Muscle of leg (tissue), 11 donors: ENCODE results near the gene SETD1A. TPM values are rescaled to one million over a fixed set of nuclear protein-coding genes. Genes with fewer than 3 reads are reported as not detected.

Source experiments
- DNase-seq: peaks from one replicate; pipeline ENCODE4 v3.0.0; 2013
- H3K27ac ChIP-seq: one replicate; pipeline ENCODE4 v1.5.1; 2013; ENCODE audit warnings: mild to moderate bottlenecking, low read length, control low read depth
- H3K27me3 ChIP-seq: one replicate; pipeline ENCODE4 v1.6.1; 2013; ENCODE audit warnings: low read length; ENCODE audit not compliant: control insufficient read depth, insufficient read depth
- H3K36me3 ChIP-seq: one replicate; pipeline ENCODE4 v1.6.1; 2013; ENCODE audit warnings: low read length; ENCODE audit not compliant: control insufficient read depth, insufficient read depth
- H3K4me1 ChIP-seq: one replicate; pipeline ENCODE4 v1.6.1; 2013; ENCODE audit warnings: low read length; ENCODE audit not compliant: control insufficient read depth, insufficient read depth
- H3K4me3 ChIP-seq: one replicate; pipeline ENCODE4 v1.5.1; 2013; ENCODE audit warnings: low read length, control low read depth
- H3K9me3 ChIP-seq: replicated peaks from 2 replicates; pipeline ENCODE4 v1.6.1; 2013; ENCODE audit warnings: low read depth, low read length; ENCODE audit not compliant: control insufficient read depth
- WGBS: methylation state at CpG from one replicate; pipeline ENCODE4 v1.1.5; 2013; ENCODE audit warnings: missing lambda C conversion rate; ENCODE audit not compliant: insufficient coverage; 5-methylcytosine and 5-hydroxymethylcytosine counted together
- polyA plus RNA-seq, 8 donors: library from polyadenylated mRNA; unstranded; fragments of 120-200 nt; gene quantifications; one replicate each; pipeline versions ENCODE4 v1.2.1 to v1.2.3, GENCODE V29; 2013; ENCODE audit warnings: inconsistent platforms in 1 of 8, low replicate concordance in 1 of 8; ENCODE audit not compliant: insufficient read length in 8 of 8, insufficient read depth in 1 of 8
- total RNA-seq: library from RNA; stranded (reverse); fragments of 120-200 nt; gene quantifications from one replicate; pipeline ENCODE4 v1.2.4, GENCODE V29; 2013

Gene SETD1A
- total and polyA plus RNA-seq, 9 donors: 2.7 to 16.5 (median 12.8) TPM

DNA sequence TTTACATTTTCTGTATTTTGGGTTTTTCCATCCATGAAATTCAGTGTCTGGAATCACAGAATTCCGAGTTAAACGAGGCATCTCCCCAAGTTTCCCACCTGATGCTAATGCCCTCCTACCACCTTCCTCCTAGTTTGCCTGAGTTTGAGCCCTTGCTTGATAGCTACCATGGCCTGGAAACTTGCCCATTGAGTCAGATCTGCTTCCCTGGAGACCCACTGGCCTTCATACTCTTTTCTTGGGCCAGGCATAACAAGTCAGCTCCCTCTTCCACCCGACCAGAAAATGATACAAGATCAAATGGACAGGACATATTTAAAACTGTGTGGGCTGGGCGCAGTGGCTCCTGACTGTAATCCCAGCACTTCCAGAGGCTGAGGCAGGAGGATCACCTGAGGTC, 10.2 kb downstream of the SETD1A start:
- no peak for DNase-seq
- Histone ChIP-seq H3K4me1 (no peaks in the 10 kb centered on the region), H3K36me3 (peaks cover 83% of the 10 kb centered on the region), H3K27ac (no peak overlapping the region), H3K9me3 (no peaks in the 10 kb centered on the region), H3K27me3 (no peaks in the 10 kb centered on the region), H3K4me3 (no peak overlapping the region)
- WGBS: 97% methylated on average over 3 of the region's 4 CpGs

DNA sequence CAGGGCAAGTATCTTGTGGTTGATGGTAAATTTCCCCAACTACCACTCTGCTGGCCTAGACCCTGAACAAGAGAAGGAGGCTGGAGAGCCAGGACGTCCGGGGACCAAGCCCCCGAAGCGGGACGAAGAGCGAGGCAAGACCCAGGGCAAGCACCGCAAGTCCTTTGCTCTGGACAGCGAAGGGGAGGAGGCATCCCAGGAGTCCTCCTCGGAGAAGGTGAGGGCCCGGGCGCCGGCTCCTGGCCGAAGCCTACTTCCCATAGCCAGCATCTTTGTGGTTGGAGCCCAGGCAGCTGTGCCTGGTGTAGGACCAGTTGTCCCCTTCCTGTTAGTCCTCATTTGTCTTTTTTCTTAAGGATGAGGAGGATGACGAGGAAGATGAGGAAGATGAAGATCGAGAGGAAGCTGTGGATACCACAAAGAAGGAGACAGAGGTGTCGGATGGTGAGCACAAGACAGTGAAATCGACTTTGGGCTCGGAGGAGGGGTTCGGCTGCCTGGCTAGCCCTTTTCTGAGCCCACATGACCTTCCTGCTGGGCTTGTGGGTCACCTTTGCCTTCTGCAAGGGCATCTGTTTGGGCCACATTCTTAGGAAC, 11.8 kb downstream of the SETD1A start:
- no peaks in the 10 kb centered on the region for H3K4me1 ChIP-seq
- DNase-seq: no peak
- H3K36me3 ChIP-seq: peaks cover 84% of the 10 kb centered on the region
- WGBS: 95% methylated on average over 19 of the region's 19 CpGs
- H3K27ac ChIP-seq: no peak overlapping the region
- no peaks in the 10 kb centered on the region for H3K27me3 ChIP-seq
- H3K9me3 ChIP-seq: no peaks in the 10 kb centered on the region
- no peak overlapping the region for H3K4me3 ChIP-seq

DNA sequence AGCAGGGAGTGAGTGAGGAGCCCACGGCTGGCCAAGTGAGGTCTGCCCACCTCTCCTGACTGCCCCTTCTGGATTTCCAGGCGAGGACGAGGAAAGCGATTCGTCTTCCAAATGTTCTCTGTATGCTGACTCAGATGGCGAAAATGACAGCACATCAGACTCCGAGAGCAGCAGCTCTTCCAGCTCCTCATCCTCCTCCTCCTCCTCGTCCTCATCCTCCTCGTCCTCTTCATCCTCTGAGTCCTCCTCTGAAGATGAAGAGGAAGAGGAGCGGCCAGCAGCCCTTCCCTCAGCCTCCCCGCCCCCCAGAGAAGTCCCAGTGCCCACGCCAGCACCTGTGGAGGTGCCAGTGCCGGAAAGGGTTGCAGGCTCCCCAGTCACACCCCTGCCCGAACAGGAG, 13.7 kb downstream of the SETD1A start:
- 91% methylated on average over 8 of the region's 14 CpGs for WGBS
- Histone ChIP-seq H3K27me3 (no peaks in the 10 kb centered on the region), H3K27ac (no peak overlapping the region), H3K9me3 (no peaks in the 10 kb centered on the region), H3K4me3 (no peak overlapping the region), H3K36me3 (peaks cover 80% of the 10 kb centered on the region), H3K4me1 (no peaks in the 10 kb centered on the region)
- no peak for DNase-seq

DNA sequence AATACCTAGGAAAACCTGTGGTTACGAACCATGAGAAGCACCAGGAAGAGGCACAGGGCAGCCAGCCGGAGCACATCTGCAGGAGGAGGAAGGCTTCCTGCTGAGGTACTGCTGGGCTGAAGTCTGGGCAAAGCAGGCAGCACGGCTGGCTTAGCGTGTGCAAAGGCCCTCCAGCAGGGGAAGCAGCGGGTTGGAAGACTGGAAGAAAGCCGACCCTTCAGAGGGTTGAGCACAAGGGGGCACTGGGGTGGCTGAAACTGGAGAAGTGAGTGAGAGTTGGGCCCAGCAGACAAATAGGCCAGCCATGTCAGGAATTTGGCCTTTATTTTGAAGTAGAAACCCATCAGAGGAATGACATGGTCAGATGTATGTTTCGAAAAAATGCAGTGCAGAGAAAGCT, 15.3 kb downstream of the SETD1A start:
- no peaks in the 10 kb centered on the region for H3K4me1 ChIP-seq
- 78% methylated on average over 7 of the region's 7 CpGs for WGBS

DNA sequence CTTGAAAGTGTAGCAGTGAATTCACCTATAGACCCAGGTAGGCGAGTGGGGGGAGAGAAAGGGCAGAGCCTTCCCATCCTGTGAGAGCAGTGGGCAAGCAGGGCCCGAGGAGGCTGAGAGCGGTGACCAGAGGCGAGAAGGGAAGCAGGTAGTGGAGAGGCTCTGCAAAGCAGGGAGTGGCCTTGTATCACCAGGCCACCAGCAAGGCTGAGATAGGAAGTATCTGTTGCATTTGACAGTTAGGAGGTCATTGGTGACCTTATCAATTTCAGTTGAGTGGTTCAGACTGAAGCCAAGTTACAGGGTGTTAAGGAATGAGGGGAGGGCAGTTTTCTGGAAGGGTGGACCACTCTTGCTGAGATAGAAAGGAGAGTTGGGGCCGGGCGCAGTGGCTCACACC, 16.8 kb downstream of the SETD1A start:
- no peak overlapping the region for H3K27ac ChIP-seq
- H3K36me3 ChIP-seq: peaks cover 85% of the 10 kb centered on the region
- no peaks in the 10 kb centered on the region for H3K9me3 ChIP-seq
- H3K4me1 ChIP-seq: no peaks in the 10 kb centered on the region
- H3K27me3 ChIP-seq: no peaks in the 10 kb centered on the region
- DNase-seq: no peak
- WGBS: 94% methylated on average over 4 of the region's 6 CpGs
- H3K4me3 ChIP-seq: no peak overlapping the region

More for the DNA sequence above, 15.3 kb downstream of the SETD1A start:
- DNase-seq: no peak
- H3K27ac ChIP-seq: no peak overlapping the region
- no peaks in the 10 kb centered on the region for H3K27me3 ChIP-seq
- H3K4me3 ChIP-seq: no peak overlapping the region
- H3K9me3 ChIP-seq: no peaks in the 10 kb centered on the region
- peaks cover 82% of the 10 kb centered on the region for H3K36me3 ChIP-seq

DNA sequence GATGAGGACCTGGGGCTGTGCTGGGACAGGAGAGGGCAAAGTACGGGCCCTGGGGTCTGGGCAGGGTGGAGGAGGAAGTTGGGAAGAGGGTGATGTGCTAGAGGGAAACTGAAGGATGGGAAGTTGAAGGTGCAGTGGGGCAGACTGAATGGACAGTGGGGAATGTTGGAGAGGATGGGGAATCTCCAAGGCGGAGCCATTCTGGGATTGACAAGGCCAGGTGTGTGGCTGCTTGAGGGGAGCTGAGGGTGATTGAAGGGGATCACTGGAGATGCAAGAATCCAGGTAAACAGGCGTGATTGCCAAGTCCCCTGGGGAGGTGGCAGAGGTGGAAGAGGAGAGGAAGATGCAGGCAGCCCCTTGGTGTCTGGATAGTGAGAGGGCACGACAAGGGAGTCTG, 18.9 kb downstream of the SETD1A start:
- Histone ChIP-seq H3K9me3 (no peaks in the 10 kb centered on the region), H3K4me3 (no peak overlapping the region), H3K27me3 (no peaks in the 10 kb centered on the region), H3K36me3 (peaks cover 89% of the 10 kb centered on the region), H3K27ac (no peak overlapping the region), H3K4me1 (no peaks in the 10 kb centered on the region)
- no peak for DNase-seq
- WGBS: 84% methylated on average over 3 of the region's 4 CpGs

DNA sequence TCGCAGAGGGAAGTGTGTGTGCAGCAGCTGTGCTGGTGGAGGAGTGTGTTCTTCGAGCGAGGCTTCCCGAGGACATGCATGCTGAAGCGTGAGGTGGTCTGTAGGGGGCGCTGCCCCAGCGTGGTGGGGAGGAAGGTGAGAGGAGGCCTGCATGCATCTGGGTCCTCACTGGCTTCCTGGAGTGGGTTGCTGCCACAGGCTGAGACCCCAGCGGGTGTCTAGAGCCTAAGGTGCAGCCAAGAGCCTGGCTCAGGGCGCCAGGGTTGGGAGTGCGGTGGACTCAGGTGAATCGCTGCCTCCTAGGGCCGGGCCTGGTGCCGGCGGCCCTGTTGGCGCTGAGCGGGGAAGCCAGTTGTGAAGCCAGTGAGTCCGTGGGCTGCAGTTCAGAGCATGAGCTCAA, 19.9 kb downstream of the SETD1A start:
- no peak for DNase-seq
- Histone ChIP-seq H3K36me3 (peaks cover 86% of the 10 kb centered on the region), H3K4me1 (no peaks in the 10 kb centered on the region), H3K4me3 (no peak overlapping the region), H3K27me3 (no peaks in the 10 kb centered on the region), H3K27ac (no peak overlapping the region), H3K9me3 (no peaks in the 10 kb centered on the region)
- 81% methylated on average over 17 of the region's 17 CpGs for WGBS

DNA sequence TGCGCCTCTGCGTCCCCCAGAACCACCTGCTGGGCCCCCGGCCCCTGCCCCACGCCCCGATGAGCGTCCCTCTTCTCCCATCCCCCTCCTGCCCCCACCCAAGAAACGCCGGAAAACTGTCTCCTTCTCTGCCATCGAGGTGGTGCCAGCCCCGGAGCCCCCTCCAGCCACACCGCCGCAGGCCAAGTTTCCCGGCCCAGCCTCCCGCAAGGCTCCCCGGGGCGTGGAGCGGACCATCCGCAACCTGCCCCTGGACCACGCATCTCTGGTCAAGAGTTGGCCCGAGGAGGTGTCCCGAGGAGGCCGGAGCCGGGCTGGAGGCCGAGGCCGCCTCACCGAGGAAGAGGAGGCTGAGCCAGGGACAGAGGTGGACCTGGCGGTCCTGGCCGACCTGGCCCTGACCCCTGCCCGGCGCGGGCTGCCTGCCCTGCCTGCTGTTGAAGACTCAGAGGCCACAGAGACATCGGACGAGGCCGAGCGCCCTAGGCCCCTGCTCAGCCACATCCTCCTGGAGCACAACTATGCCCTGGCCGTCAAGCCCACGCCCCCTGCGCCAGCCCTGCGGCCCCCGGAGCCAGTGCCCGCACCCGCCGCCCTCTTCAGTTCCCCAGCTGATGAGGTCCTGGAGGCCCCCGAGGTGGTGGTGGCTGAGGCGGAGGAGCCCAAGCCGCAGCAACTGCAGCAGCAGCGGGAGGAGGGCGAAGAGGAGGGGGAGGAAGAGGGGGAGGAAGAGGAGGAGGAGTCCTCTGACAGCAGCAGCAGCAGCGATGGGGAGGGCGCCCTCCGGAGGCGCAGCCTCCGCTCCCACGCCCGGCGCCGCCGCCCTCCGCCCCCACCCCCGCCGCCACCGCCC, 21.8 kb downstream of the SETD1A start:
- H3K9me3 ChIP-seq: no peaks in the 10 kb centered on the region

DNA sequence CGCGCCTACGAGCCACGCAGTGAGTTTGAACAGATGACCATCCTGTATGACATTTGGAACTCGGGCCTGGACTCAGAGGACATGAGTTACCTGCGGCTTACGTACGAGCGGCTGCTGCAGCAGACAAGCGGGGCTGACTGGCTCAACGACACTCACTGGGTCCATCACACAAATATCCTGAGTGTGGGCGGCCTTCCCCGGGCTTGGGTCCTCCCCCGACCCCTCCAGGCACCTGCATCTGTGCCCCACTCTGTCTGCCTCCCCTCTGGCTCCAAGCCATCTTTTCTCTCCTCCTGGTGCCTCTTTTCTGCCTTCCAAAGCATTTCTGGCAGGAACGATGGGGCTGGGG, 22.4 kb downstream of the SETD1A start:
- H3K9me3 ChIP-seq: no peaks in the 10 kb centered on the region
- peaks cover 83% of the 10 kb centered on the region for H3K36me3 ChIP-seq
- no peak for DNase-seq
- no peaks in the 10 kb centered on the region for H3K27me3 ChIP-seq
- H3K27ac ChIP-seq: no peak overlapping the region
- peaks cover 9% of the 10 kb centered on the region for H3K4me1 ChIP-seq
- no peak overlapping the region for H3K4me3 ChIP-seq
- WGBS: 83% methylated on average over 15 of the region's 15 CpGs

More for the DNA sequence above, 21.8 kb downstream of the SETD1A start:
- DNase-seq: no peak
- Histone ChIP-seq H3K27ac (no peak overlapping the region), H3K27me3 (no peaks in the 10 kb centered on the region), H3K4me3 (no peak overlapping the region), H3K4me1 (peaks cover 3% of the 10 kb centered on the region), H3K36me3 (peaks cover 80% of the 10 kb centered on the region)
- 89% methylated on average over 57 of the region's 62 CpGs for WGBS

DNA sequence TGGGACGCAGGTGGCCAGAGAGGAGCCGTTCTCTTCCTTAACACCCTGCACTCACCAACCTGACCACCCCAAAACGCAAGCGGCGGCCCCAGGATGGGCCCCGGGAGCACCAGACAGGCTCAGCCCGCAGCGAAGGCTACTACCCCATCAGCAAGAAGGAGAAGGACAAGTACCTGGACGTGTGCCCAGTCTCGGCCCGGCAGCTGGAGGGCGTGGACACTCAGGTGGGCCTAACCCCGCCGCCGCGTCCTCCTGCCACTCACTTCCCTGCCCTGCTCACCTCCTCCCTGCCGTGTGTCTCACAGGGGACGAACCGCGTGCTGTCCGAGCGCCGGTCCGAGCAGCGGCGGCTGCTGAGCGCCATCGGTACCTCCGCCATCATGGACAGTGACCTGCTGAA, 22.9 kb downstream of the SETD1A start:
- Histone ChIP-seq H3K9me3 (no peaks in the 10 kb centered on the region), H3K27ac (no peak overlapping the region), H3K36me3 (peaks cover 80% of the 10 kb centered on the region), H3K4me1 (peaks cover 13% of the 10 kb centered on the region), H3K27me3 (no peaks in the 10 kb centered on the region), H3K4me3 (no peak overlapping the region)
- no peak for DNase-seq
- 84% methylated on average over 22 of the region's 29 CpGs for WGBS
